NCI-H2081 treated with DMSO at 0.1 percent for 48 hours (cell line): ENCODE measurements around the gene TMEM69.
"Not testable (repeated sequence)": the region's sequence is repeated elsewhere in the genome, so short reads cannot be mapped to it uniquely, and the experiment has no call there.

Experiments used
- DNase-seq: peaks from one replicate; lab custom pipeline; 2025; lab: John Stamatoyannopoulos, UW

The TMEM69 gene

GRCh38 chr1:45739137-45739536 is 51.2 kb downstream of the TMEM69 start:
- DNase-seq, result no peak

GRCh38 chr1:45739641-45740156 is 51.7 kb downstream of the TMEM69 start:
- DNase-seq, result not testable (repeated sequence)
